Caco-2 (cell line): Measurements from ENCODE around the gene ERAS. TPM values are rescaled to one million over a fixed set of nuclear protein-coding genes. Genes with fewer than 3 reads are reported as not detected.

Source experiments
- BruUV-seq: library from RNA; stranded (reverse); fragments of 400-500 nt; replicated peaks from 2 replicates; lab custom pipeline; 2021; lab: Mats Ljungman, UMichigan
- CTCF ChIA-PET: fragments of 300-600 bp; sonication (Branson Sonifier 250); formaldehyde crosslinking; loops from one replicate; lab custom pipeline; 2022; ENCODE audit warnings: antibody characterized with exemption; lab: Charles Lee
- POLR2A ChIA-PET: fragments of 300-600 bp; sonication (Branson Sonifier 250); formaldehyde crosslinking; loops from one replicate; lab custom pipeline; 2022; ENCODE audit warnings: antibody characterized with exemption; lab: Charles Lee
- DNase-seq, 2 experiments: peaks; one replicate each; pipeline versions ENCODE4 v3.0.0 to v3.0.0-alpha.2; 2020 to 2022
- H3K27me3 ChIP-seq: replicated peaks from 2 replicates; pipeline ENCODE4 v1.6.0; 2011; ENCODE audit warnings: low read length; ENCODE audit not compliant: control insufficient read depth, insufficient read depth
- H3K36me3 ChIP-seq: 2 replicates; pipeline ENCODE4 v1.5.1; 2011; ENCODE audit warnings: low read length; ENCODE audit not compliant: control insufficient read depth, insufficient read depth
- H3K4me1 ChIP-seq: fragments of 250-450 bp; sonication (Bioruptor Pico); 2 replicates; pipeline ENCODE4 v1.5.1; 2020; ENCODE audit warnings: mild to moderate bottlenecking
- H3K4me3 ChIP-seq: 2 replicates; pipeline ENCODE4 v1.5.1; 2011; ENCODE audit warnings: low read depth, mild to moderate bottlenecking, control low read depth, low read length
- H3K9me3 ChIP-seq: fragments of 250-450 bp; sonication (Bioruptor Pico); 2 replicates; pipeline ENCODE4 v1.5.1; 2020; ENCODE audit warnings: mild to moderate bottlenecking, moderate library complexity
- H3K27ac Mint-ChIP-seq: one replicate; pipeline ENCODE4 v1.8.0; 2022; ENCODE audit warnings: mixed read lengths; ENCODE audit not compliant: unreplicated experiment
- H3K27me3 Mint-ChIP-seq: one replicate; pipeline ENCODE4 v1.8.0; 2022; ENCODE audit warnings: mixed read lengths; ENCODE audit not compliant: insufficient read depth, unreplicated experiment
- H3K36me3 Mint-ChIP-seq: one replicate; pipeline ENCODE4 v1.8.0; 2022; ENCODE audit warnings: mild to moderate bottlenecking, mixed read lengths; ENCODE audit not compliant: insufficient read depth, unreplicated experiment
- H3K4me1 Mint-ChIP-seq: one replicate; pipeline ENCODE4 v1.8.0; 2022; ENCODE audit warnings: low read depth, mixed read lengths; ENCODE audit not compliant: unreplicated experiment
- H3K4me3 Mint-ChIP-seq: one replicate; pipeline ENCODE4 v1.8.0; 2022; ENCODE audit warnings: mild to moderate bottlenecking, moderate library complexity, mixed read lengths; ENCODE audit not compliant: unreplicated experiment
- H3K9me3 Mint-ChIP-seq: one replicate; pipeline ENCODE4 v1.8.0; 2022; ENCODE audit warnings: mixed read lengths; ENCODE audit not compliant: unreplicated experiment
- CTCF ChIP-seq, 2 experiments: fragments of 200-600 bp in 1 of 2; IDR thresholded peaks; 1 replicate in 1 of 2; 2 replicates in 1 of 2; pipeline versions ENCODE4 v1.5.1 to v1.8.0; 2011 to 2022; ENCODE audit warnings: antibody characterized with exemption in 1 of 2, control low read depth in 1 of 2, inconsistent platforms in 1 of 2, low read depth in 1 of 2, low read length in 1 of 2, mild to moderate bottlenecking in 1 of 2, moderate library complexity in 1 of 2; ENCODE audit not compliant: insufficient read depth in 1 of 2, severe bottlenecking in 1 of 2, unreplicated experiment in 1 of 2
- intact Hi-C: fragments of 100-400 bp; cut with micrococcal nuclease; formaldehyde crosslinking; loops from one replicate; pipeline ENCODE4 v1.10.0; 2022; ENCODE audit not compliant: unreplicated experiment
- total RNA-seq: library from RNA; stranded (reverse); gene quantifications from 2 replicates; pipeline ENCODE4 v1.2.3, GENCODE V29; 2022

ERAS gene
- total RNA-seq, 1 experiment from 2014 or later = not detected

GRCh38 chrX:48833542-48834138, 7.3 kb downstream of the ERAS start:
- H3K4me3 Mint-ChIP-seq = peak overlapping the region; percentile 80
- no peak overlapping the region for H3K27ac Mint-ChIP-seq
- peaks cover 11% of the 10 kb centered on the region for H3K4me1 Mint-ChIP-seq
- no TSS peak for BruUV-seq
- DNase-seq = peak in 1 of 2 experiments; percentile 10
- no peaks in the 10 kb centered on the region for H3K9me3 ChIP-seq
- CTCF ChIA-PET = interaction anchor here (1.0 to 1.2 kb wide), 2 partner anchors 34 to 185 kb away, joined by 3 to 4 read pairs; no protein-coding TSS in a partner anchor
- H3K4me1 ChIP-seq = no peaks in the 10 kb centered on the region
- intact Hi-C loops = no loop called here
- H3K27me3 ChIP-seq = no peaks in the 10 kb centered on the region
- TF ChIP-seq CTCF (IDR thresholded peaks at IDR 0.05; ENCODE audit: insufficient read depth in 1 of 2, low read depth in 1 of 2, low read length in 1 of 2, severe bottlenecking in 1 of 2, unreplicated experiment in 1 of 2) = peak in 1 of 2 experiments; percentile 29
- H3K36me3 Mint-ChIP-seq = peaks cover 10% of the 10 kb centered on the region
- POLR2A ChIA-PET = interaction anchor here (0.7 kb wide), 1 partner anchor 157 kb away, joined by 3 read pairs; no protein-coding TSS in a partner anchor
- no peaks in the 10 kb centered on the region for H3K9me3 Mint-ChIP-seq
- no peak overlapping the region for H3K4me3 ChIP-seq
- no peaks in the 10 kb centered on the region for H3K36me3 ChIP-seq
- H3K27me3 Mint-ChIP-seq = no peaks in the 10 kb centered on the region

DNA sequence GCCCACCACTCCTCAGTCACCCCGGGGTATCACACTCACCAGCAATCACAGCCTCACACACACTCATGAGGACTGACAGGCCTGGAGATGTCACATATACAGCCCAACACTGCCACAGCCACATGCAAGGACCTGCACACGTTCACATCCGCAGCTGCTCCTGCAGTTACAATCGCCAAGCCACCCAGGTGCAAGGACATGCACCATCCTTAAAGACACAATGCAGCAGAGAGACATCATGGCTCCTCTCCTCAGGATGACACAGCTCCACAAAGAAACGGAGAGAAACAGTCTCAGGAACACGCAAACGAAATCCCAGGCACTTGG, 8.0 kb downstream of the ERAS start:
- TF ChIP-seq CTCF (IDR thresholded peaks at IDR 0.05; ENCODE audit: insufficient read depth in 1 of 2, low read depth in 1 of 2, low read length in 1 of 2, severe bottlenecking in 1 of 2, unreplicated experiment in 1 of 2) = no peak
- CTCF ChIA-PET = interaction anchor here (1.0 to 1.2 kb wide), 2 partner anchors 33 to 186 kb away, joined by 3 to 4 read pairs; no protein-coding TSS in a partner anchor
- H3K27ac Mint-ChIP-seq = no peak overlapping the region
- H3K4me3 Mint-ChIP-seq = peak overlapping the region; percentile 80
- no peaks in the 10 kb centered on the region for H3K27me3 Mint-ChIP-seq
- H3K27me3 ChIP-seq = no peaks in the 10 kb centered on the region
- DNase-seq = no peak
- H3K9me3 Mint-ChIP-seq = no peaks in the 10 kb centered on the region
- POLR2A ChIA-PET = interaction anchor here (0.6 to 0.7 kb wide), 2 partner anchors 77 to 158 kb away, joined by 3 read pairs; partner anchors contain the start of gene SLC35A2
- intact Hi-C loops = no loop called here
- H3K4me3 ChIP-seq = peak overlapping the region; percentile 51
- H3K36me3 ChIP-seq = no peaks in the 10 kb centered on the region
- H3K9me3 ChIP-seq = no peaks in the 10 kb centered on the region
- H3K4me1 Mint-ChIP-seq = peaks cover 11% of the 10 kb centered on the region
- H3K36me3 Mint-ChIP-seq = peaks cover 10% of the 10 kb centered on the region
- TSS peak; percentile 66 for BruUV-seq
- no peaks in the 10 kb centered on the region for H3K4me1 ChIP-seq

DNA sequence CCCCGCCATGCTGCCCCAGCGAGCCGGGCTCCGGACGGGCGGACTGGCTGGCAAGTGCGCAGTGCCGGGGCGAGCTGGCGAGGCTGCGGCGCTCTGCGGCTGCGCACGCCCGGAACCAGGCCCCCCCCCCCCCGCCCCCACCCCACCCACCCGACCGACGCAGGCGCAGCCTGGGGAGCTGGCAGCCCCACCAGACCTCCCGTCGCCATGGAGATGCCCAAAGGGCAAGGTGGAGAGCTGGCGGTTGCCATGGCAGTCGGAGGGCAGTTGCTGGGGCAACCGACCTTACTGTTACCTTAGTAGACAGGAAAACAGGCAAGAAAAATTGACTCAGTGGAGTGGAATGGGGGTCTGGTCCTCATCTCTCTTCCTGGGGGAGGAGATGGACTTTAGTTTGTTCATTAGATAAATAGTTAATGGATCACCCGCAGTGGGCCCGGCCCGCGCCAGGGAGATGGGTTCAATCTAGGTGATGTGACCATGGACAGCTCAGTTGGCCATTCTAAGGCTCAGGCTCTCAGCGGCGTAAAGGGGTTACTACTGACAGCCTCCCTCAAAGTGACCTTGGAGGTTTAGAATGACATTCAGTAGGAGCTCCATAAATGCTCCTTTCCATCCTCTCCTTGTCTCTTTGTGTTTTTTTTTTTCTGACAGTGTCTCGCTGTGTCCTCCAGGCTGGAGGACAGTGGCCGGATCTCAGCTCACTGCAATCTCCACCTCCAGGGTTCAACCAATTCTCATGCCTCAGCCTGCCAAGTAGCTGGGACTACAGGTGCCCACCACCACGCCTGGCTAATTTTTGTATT, 9.4 kb downstream of the ERAS start, which contains the start of gene PCSK1N:
Gene PCSK1N, minus strand, starts transcription at position 87 of the 806 bp plus-strand sequence. Its CDS starts 78 bp downstream, at position 9.
- DNase-seq = peak; percentile 20 to 60
- CTCF ChIA-PET = interaction anchor here (0.7 kb wide), 1 partner anchor 34 kb away, joined by 4 read pairs; no protein-coding TSS in a partner anchor
- intact Hi-C loops = no loop called here
- H3K4me3 Mint-ChIP-seq = peak within 1 kb of the TSS; percentile 80
- Histone ChIP-seq H3K9me3 (no peaks in the 10 kb centered on the region), H3K4me1 (no peaks in the 10 kb centered on the region), H3K36me3 (no peaks in the 10 kb centered on the region), H3K27me3 (no peaks in the 10 kb centered on the region), H3K4me3 (peak within 1 kb of the TSS; percentile 51)
- no peaks in the 10 kb centered on the region for H3K27me3 Mint-ChIP-seq
- H3K9me3 Mint-ChIP-seq = no peaks in the 10 kb centered on the region
- H3K4me1 Mint-ChIP-seq = peaks cover 11% of the 10 kb centered on the region
- no peak within 1 kb of the TSS for H3K27ac Mint-ChIP-seq
- POLR2A ChIA-PET = interaction anchor here (0.7 kb wide), 1 partner anchor 108 kb away, joined by 4 read pairs; no protein-coding TSS in a partner anchor
- TF ChIP-seq CTCF (IDR thresholded peaks at IDR 0.05; ENCODE audit: insufficient read depth in 1 of 2, low read depth in 1 of 2, low read length in 1 of 2, severe bottlenecking in 1 of 2, unreplicated experiment in 1 of 2) = no peak
- no TSS peak for BruUV-seq
- peaks cover 13% of the 10 kb centered on the region for H3K36me3 Mint-ChIP-seq
